ENCODE measurements around the gene MEP1B.
"Not testable (repeated sequence)": the region's sequence is repeated elsewhere in the genome, so short reads cannot be mapped to it uniquely, and the experiment has no call there.

Gene MEP1B

GRCh38 chr18:32189790-32190189, at the start of gene MEP1B:
Gene MEP1B, plus strand, starts transcription at chr18:32190039. Its CDS starts 32 bp downstream, at chr18:32190071.
- no peak for DNase-seq (ENCODE audit: extremely low read depth in 1 of 2, low read depth in 1 of 2)

GRCh38 chr18:32148185-32148870, 41.5 kb upstream of the MEP1B start:
- DNase-seq (ENCODE audit: extremely low read depth in 1 of 2, low read depth in 1 of 2): no peak

GRCh38 chr18:32152705-32153448, 37.0 kb upstream of the MEP1B start:
- DNase-seq (ENCODE audit: extremely low read depth in 1 of 2, low read depth in 1 of 2): no peak

GRCh38 chr18:32156855-32157254, 33.0 kb upstream of the MEP1B start:
- DNase-seq (ENCODE audit: extremely low read depth in 1 of 2, low read depth in 1 of 2): no peak

DNA sequence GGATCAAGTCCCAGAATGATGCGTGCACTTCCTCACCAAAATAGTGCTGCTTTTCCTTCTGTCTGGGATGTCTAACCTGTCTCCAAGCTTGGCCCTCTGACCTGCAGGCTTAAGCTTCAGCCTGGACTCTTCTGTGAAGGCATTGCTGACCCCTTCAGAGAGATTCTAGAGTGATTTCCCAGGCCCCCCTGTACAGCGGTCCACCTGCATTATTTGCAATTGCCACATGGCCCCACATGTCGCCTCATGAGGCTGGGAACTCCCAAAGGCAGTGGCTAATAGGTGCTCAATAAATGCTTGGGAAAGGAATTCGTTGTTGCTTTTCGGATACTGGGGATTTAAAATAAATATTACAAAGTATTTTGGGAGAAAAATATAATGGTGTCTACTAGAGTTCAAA, 32.3 kb upstream of the MEP1B start:
- no peak for DNase-seq (ENCODE audit: extremely low read depth in 1 of 2, low read depth in 1 of 2)

DNA sequence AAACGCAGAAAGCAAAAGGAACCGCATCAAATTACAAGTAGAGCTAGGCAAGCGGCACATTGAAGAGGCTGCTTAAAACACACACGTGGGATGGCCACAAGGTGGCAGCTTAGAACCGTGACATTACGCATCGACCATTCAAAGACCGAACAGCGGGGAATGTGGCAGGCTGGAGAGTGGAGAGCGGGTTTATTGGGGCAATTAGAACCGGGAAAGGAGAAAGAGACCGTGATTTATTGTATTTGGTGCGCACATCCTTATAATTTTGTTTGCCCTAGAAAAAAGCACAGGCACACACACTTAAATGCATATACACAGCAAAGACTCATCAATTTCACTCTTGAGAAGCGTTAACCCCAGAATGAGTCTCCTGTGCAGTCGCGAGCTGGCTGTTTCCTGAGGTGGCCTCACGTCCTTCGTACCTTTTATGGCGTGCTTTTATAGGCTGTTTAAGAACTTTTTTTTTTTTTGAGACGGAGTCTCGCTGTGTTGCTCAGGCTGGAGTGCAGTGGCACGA, 31.7 kb upstream of the MEP1B start:
- peak; percentile 26 to 33 for DNase-seq (ENCODE audit: extremely low read depth in 1 of 2, low read depth in 1 of 2)

GRCh38 chr18:32158631-32159030, 31.2 kb upstream of the MEP1B start:
- not testable (repeated sequence) for DNase-seq (ENCODE audit: extremely low read depth in 1 of 2, low read depth in 1 of 2)

DNA sequence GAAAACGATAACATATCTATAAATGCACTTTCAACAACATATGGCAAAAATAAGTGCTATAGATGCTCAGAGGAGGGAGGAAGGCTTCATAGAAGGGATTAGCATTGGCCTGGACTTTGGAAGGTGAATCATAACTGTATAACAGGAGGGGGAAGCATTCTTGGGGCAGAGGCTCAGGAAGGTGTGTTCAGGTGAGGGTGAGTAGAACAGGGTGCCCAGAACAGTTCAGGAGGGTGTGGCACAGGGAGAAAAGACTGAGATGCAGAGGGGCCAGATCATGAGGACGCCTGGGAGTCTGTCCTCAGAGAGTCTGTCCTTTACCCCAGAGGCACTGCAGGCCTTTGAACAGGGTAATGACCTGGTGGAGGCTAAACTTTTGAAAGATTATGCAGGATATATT, 29.3 kb upstream of the MEP1B start:
- no peak for DNase-seq (ENCODE audit: extremely low read depth in 1 of 2, low read depth in 1 of 2)

DNA sequence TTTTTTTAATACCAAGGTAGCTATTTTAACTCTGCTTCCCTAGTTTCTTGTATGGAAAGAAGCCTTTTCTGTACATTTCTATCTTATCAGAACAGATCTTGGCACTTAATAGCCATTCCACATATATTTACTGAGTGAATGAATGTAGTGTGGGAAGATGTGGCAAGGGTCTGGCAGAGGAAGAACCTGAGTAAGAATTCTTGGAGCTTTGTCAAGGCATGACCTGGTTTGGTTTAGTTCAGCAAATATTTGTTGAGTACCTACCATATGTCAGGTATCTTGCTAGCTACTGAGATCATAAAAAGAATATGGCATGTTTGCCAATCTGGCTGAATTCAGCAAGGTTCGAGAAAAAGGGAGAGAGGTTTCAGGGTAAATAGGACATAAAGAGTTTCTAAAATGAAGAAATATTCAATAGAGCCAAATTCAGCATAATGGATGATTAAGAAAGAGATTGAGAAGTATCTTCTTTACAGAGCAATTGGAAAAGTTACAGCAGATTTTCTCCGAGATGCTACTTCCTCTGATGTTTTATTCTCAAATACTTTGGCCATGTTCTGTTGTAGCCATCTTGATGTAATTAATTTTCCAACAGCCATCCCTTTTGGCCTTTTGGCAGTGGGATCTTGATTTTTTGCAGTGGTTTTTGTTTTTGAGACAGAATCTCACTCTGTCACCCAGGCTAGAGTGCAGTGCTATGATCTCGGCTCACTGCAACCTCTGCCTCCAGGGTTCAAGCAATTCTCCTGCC, 21.7 kb upstream of the MEP1B start:
- DNase-seq (ENCODE audit: extremely low read depth in 1 of 2, low read depth in 1 of 2): no peak

- DNase-seq (ENCODE audit: extremely low read depth in 1 of 2, low read depth in 1 of 2): no peak
Measured at GRCh38 chr18:32173654-32174053, 16.2 kb upstream of the MEP1B start.

GRCh38 chr18:32174719-32175118, 15.1 kb upstream of the MEP1B start:
- DNase-seq (ENCODE audit: extremely low read depth in 1 of 2, low read depth in 1 of 2): no peak

DNA sequence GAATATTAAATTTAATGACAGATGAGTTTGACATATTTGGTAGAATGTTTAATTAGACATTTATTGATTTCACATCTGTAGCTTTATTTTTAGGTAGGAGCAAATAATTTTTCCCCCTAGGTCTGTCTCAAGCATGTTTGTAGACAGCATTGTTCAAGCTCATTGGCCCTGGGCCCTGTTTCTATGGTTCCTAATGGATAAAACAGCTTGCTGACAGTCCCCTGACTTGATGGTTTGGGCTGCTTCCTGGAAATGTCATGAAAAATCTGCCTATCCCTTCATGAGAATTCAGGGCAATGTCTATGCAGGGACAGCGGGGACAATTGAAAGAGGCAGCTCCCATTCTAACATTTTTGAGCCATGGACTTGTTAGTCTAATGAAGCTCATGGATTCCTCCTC, 14.6 kb upstream of the MEP1B start:
- no peak for DNase-seq (ENCODE audit: extremely low read depth in 1 of 2, low read depth in 1 of 2)

GRCh38 chr18:32176745-32177144, 13.1 kb upstream of the MEP1B start:
- not testable (repeated sequence) for DNase-seq (ENCODE audit: extremely low read depth in 1 of 2, low read depth in 1 of 2)

DNA sequence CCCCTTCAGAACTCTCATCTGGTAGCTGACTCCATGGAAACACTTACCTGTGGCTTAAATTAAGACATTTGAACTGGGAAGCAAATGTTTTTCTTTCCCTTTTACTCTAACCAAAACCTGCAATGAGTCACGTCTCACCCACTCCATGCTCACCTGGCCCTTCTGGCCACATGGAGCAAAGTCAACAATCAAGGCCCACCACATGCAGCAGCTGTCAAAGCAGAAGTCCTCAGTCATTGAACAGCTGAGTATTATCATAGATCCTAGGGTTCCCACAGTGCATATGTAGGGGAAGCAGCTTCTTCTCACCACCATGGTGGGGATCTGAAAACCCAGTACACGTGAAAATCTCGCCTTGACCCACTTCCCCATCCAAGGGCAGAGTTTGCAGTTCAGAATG, 12.3 kb upstream of the MEP1B start:
- no peak for DNase-seq (ENCODE audit: extremely low read depth in 1 of 2, low read depth in 1 of 2)

DNA sequence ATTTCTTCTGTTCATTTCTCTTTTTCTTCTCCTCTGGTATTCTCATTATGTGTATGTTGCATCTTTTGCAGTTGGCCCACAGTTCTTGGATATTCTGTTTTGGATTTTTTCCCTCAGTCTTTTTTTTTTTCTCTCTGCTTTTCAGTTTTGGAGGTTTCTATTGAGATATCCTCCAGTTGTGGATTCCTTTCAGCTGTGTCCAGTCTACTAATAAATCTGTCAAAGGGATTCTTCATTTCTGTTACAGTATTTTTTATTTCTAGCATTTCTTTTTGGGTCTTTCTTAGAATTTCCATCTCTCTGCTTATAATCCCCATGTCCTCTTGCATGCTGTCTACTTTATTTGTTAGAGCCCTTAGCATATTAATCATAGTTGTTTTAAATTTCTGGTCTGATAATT, 6.3 kb upstream of the MEP1B start:
- DNase-seq (ENCODE audit: extremely low read depth in 1 of 2, low read depth in 1 of 2): no peak

DNA sequence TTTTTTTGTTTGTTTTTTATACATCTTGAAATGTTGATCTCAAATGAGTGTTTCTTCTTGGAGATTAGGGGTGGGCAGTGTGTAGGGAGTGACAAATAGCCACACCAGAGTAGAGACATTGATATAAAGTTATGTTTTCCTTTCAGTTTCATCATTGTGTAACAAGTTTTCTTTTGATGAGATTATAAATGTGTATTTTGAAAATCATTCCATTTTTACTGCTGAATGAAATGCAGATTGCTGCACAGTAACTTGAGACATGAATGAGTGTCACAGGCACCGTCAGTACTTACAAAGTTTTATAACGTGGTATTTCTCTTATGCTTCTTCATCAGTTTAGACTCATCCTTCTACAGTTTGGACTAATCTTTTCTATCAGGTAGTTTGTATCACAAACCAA, 370 bp downstream of the MEP1B start:
- DNase-seq (ENCODE audit: extremely low read depth in 1 of 2, low read depth in 1 of 2): no peak

DNA sequence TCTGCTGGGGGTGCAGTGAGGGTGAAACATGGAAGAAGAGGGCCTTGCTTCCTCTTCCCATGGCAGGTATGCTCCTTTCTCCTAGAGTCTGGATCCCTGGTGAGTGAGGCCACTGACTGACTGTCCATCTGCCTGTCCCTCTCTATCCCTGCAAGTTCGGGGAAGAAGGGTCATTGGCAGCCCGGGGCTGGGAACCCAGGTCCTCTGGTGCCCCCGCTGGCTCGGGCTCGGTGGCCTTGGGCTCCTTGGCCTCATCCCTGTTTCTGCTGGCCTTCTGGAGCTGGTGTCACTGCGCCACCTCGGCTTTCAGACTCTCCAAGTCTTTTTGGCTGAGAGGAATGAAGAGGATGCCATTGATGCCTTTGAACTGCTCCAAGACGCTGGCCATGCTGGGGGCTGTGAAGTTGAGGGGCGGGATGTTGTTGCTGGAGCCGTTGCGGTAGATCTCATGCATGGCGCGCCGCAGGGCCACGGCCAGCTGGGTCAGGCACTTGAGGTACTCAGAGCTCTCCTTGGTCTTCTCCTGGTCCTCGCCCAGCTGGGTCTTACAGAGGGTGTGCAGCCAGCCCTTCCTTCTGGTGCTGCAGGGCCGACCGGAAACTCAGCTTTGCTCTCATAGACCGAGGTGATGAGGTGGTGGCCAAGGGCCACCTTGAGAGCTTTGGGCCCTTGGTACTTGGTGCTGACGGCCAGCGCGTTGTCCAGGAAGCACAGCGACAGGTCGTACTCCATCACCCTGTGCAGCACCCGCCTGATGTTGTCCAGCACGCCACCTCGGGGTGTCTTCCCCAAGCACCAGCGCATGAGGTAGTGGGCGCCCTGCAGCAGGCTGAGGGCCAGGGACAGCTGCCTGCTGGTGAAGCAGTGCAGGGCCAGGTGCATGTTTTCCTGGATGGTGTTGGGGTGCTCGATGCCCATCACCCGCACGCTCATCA, 6.3 kb downstream of the MEP1B start:
- no peak for DNase-seq (ENCODE audit: extremely low read depth in 1 of 2, low read depth in 1 of 2)

GRCh38 chr18:32200766-32201165, 10.9 kb downstream of the MEP1B start:
- DNase-seq (ENCODE audit: extremely low read depth in 1 of 2, low read depth in 1 of 2): no peak

GRCh38 chr18:32201948-32202672, 12.3 kb downstream of the MEP1B start:
- DNase-seq (ENCODE audit: extremely low read depth in 1 of 2, low read depth in 1 of 2): no peak

- DNase-seq (ENCODE audit: extremely low read depth in 1 of 2, low read depth in 1 of 2): no peak
Measured at GRCh38 chr18:32208023-32208422, 18.2 kb downstream of the MEP1B start.

Measured in stimulated activated CD8-positive, alpha-beta memory T cell treated with anti-CD3 and anti-CD28 coated beads, Interleukin-7, amount 100 ng/mL, for 48 hours (primary cell).